ENCODE data around the gene BCAN. TPM values are rescaled to one million over a fixed set of nuclear protein-coding genes. Genes with fewer than 3 reads are reported as not detected.
"Not testable (repeated sequence)": the region's sequence is repeated elsewhere in the genome, so short reads cannot be mapped to it uniquely, and the experiment has no call there.

The BCAN gene
- total RNA-seq, 1 donor from 2014 or later: not detected

DNA sequence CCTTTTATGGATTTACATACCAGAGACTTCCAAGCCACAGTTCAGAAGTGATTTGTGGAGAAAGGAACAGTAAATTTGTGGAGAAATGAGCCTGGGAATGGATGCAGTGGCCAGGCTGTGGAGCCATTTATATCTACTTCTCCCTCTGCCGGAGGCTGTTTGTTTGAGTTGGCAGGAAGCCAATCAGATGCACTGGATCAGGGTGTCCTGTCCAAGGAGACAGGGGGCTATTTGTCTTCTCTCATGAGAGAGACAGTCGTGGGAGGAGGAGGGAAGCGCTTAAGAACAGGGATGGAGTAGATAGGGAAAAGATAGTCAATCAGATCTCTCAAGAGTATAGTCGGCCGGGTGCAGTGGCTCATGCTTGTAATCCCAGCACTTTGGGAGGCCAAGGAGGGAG, 25.5 kb upstream of the BCAN start:
- intact Hi-C loops (cut with micrococcal nuclease): no loop called here

DNA sequence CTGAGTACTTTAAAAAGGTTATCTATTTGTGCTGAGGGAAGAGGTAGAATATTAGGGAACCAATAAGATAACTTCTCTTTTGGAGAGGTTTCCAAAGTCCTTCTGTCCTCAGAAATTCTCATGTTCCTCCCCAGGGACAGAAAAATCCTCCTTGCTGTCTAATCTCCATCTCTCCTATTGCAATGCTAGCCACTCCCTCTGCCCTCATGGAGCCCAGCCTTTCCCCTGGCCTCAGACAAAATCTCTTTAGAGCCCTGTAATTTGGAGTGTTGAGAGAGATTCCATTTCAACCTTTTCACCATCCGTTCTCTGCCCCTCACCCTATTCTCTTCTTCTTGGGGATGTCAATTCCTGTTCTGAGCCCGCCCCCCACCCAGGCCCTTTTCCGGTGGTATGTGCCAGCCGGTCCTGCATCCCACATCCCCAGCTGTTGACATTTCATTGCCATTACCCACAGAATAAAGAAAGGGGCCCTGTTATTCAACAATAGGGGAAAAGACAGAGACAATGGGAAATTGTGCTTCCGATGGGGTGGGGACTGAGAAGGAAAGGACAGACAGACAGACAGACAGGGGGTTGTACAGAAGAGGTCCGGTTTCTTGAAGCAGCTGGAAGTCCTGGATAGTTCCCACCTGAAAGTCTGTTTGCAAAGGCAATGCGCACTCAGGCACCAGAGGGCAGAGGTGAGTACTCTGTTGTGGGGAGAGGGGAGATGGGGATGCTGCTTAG, 22.9 kb upstream of the BCAN start, which contains the start of gene HAPLN2:
Gene HAPLN2, plus strand, starts transcription at position 563 of the 729 bp plus-strand sequence. CDS start 4,076 bp downstream, outside the sequence.
- intact Hi-C loops (cut with micrococcal nuclease): no loop called here

GRCh38 chr1:156619582-156619955, 22.3 kb upstream of the BCAN start:
- intact Hi-C loops (cut with micrococcal nuclease): no loop called here

- intact Hi-C loops (cut with micrococcal nuclease): no loop called here
Observed at GRCh38 chr1:156622581-156623297, 19.2 kb upstream of the BCAN start.

- intact Hi-C loops (cut with micrococcal nuclease): no loop called here
Observed at GRCh38 chr1:156623946-156624813, 17.7 kb upstream of the BCAN start.

- intact Hi-C loops (cut with micrococcal nuclease): loop anchor here (1.0 kb wide), 1 partner anchor 53 kb away; no protein-coding TSS in a partner anchor
Observed at GRCh38 chr1:156624814-156625435, 17.0 kb upstream of the BCAN start.

- intact Hi-C loops (cut with micrococcal nuclease): loop anchor here (1.0 to 2.0 kb wide), 2 partner anchors 17 to 53 kb away; partner anchors contain the start of gene BCAN
Observed at GRCh38 chr1:156625436-156626078, 16.4 kb upstream of the BCAN start.

GRCh38 chr1:156626079-156626438, 15.9 kb upstream of the BCAN start:
- intact Hi-C loops (cut with micrococcal nuclease): loop anchor here (2.0 kb wide), 1 partner anchor 17 kb away; the partner anchor contains the start of gene BCAN

- intact Hi-C loops (cut with micrococcal nuclease): loop anchor here (1.0 to 2.0 kb wide), 2 partner anchors 15 to 30 kb away; partner anchors contain the start of gene BCAN
Observed at GRCh38 chr1:156627313-156627880, 14.5 kb upstream of the BCAN start.

DNA sequence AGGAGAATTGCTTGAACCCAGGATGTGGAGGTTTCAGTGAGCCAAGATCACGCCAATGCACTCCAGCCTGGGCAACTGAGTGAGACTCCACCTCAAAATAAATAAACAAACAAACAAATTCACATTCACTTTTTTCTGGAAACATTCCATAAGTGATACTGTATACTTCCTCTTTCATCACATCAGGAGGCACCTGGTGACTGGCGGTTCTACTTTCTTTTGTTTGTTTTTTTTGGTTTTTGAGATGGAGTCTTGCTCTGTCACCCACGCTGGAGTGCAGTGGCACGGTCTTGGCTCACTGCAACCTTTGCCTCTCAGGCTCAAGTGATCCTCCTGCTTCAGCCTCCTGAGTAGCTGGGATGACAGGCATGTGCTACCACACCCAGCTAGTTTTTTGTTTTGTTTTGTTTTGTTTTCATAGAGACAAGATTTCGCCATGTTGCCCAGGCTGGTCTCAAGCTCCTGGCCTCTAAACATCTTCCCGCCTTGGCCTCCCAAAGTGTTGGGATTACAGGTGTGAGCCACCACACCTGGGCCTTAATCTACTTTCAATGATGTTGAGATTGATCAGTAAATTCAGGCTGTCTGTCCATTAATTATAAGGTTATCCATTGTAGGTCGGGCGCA, 12.0 kb upstream of the BCAN start:
- intact Hi-C loops (cut with micrococcal nuclease): no loop called here

DNA sequence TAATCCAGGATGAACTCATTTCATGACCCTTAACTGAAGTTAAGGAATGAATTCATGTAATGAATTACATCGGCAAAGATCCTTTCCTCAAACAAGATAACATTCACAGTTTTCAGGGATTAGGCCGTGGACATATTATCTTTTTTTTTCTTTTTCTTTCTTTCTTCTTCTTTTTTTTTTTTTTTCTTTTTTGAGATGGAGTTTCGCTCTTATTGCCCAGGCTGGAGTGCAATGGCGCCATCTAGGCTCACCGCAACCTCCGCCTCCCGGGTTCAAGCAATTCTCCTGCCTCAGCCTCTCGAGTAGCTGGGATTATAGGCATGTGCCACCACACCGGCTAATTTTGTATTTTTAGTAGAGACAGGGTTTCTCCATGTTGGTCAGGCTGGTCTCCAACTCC, 10.8 kb upstream of the BCAN start:
- intact Hi-C loops (cut with micrococcal nuclease): not testable (repeated sequence)

DNA sequence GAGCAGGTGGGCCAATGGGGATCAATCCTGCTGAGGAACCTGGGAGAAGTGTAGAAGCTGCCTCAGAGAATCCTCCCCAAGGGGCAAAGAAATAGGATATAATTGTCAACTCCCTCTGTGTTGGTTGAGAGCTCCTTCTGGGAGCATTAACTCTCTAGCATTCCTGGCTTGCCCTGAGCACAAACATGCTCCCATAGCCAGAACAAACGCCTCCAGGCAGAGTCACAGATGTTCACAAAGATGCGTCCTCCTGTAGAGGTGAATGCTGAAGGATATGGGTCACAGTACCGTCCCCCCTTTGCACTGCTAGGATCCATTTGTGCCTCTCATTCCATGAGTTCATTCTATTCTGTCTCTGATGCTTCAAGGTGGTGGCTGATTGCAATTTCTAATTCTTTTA, 9.6 kb upstream of the BCAN start:
- intact Hi-C loops (cut with micrococcal nuclease): no loop called here

DNA sequence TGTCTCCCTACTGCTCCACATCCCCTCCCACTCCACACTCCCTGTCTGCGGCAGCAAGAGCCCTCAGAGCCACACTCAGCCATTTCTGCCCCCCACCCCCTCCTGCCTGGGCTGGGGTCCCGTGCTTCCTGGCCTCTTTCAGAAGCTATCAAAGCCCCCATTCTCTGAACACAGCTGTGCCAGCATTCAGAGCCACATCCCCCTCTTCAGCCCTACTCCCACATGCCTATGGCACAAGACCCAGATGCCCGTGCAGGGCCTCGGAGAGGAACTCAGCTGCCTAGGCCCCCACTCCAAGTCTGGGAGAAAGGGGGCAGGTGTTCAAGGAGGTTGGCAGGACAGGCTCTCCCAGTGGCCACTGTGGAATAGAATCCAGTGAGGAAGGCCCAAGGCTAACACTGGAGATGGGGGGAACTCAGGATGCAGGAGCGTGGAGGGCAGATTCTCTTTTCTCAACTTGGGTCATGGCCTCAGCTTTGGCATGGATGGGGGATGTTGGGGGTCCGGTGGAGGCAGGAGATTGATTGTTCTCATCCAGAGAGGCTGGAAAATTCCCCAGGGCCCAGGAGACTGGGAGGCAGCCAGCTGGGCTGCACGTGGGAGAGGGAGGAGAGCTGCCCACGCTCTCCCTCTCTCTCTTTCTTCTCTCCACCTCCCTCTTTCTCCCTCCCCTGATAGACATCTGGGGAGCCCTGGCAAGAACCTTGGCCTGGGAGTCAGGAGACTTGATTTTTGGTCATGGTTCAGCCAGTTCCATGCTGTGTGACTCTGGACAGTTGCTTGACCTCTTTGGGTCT, 3.5 kb upstream of the BCAN start:
- intact Hi-C loops (cut with micrococcal nuclease): no loop called here

DNA sequence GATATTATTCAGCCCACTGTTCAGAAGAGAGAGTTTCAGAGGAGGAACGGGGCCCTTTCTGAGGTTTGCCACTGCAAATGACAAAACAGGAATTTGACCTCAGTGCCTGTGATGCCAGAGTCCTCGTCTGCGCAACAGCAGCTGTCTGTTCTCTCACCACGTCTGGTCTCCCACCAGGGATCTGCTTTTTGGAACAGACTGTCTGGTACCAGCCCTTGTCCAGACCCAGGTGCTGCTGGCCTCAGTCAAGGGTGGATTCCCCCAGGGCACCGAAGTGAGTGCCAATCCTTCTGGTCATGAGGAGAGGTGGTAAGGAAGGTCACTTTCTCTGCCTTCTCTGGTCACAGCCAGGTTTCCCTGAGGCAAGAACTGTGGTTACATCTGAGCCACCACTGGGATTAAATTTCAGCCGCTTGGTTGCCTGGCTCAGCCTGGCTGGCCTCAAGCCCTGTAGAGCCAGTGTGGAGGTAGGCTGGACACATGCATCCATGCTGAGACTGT, 2.3 kb upstream of the BCAN start:
- intact Hi-C loops (cut with micrococcal nuclease): loop anchor here (5.0 kb wide), 1 partner anchor 47 kb away; the partner anchor contains the start of gene NAXE

DNA sequence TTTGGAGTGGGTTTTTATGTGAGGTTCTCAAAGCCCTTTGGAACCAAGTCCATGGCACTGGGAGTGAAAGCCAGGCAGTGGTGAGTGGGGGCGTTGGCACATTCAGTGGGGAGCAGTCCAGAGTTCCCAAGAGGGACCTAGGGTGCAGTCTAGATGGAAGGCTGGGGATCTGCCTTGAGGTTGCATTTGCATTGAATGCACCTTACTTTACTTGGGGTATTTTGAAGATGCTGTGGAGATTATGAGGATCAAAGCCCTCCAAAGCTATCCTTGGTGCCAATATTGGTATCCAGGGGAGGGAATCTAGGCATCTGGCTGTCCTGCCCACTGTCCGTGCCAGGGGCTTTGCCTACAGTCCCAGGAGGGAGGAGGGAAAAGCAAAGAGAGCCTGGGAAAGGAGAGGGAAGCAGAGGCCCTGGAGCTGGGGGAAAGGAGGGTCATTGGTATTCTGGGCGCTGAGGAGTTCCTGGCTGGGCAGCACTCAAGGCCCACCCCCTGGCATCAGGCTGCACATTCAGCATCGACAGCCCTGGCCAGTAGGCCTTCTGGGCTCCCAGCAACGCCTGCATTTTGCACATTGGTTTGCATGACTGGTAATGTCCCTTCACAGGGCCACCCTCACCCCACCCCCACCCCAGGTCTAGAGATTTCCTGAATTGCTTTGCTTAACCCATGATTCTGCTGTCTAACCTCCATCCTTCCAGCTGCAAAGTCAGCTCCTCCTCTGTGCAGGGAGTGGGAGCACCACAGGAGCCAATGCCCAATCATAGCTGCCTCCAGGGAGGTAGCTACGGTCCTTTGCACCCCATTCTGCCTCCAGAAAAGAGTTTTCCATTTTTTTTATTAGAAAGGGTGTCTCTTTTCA, 843 bp upstream of the BCAN start:
- intact Hi-C loops (cut with micrococcal nuclease): loop anchor here (5.0 kb wide), 1 partner anchor 49 kb away; the partner anchor contains the start of gene NAXE

DNA sequence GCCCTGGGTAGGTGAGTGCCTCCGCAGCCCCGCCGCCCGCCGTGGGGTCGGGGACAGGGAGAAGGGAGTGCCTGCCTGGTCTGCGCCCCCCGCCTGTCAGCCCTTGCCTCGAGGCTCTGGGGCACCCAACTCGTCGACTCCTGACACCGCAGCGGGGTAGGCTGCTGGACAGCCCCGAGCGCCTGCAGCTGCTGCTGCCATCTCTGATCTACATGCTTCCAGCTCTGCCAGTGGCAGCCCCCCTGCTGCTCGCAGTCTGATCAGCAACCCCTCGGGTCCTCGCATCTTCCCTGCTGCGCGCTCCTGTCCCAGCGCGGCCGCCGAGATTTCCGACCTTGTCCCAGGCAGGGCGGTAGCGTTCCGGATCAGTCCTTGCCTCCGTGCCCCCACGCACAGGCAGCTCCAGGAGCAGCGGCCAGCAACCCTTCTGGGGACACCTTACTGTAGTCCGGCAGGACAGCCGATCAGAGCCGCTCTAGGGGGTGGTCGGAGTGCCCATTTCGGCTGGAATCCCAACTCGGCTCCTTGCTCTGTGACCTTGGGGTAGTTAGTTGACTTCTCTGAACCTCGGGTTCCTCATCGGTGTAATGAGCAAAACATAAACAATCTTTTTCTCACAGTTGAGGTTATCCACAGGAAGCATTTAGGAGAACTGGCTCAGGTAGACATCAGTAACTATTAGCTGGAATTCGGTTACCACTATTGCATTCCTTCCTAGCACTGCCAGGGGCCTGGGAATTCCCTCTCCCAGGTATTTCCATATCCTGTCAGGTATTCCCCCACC, 540 bp downstream of the BCAN start:
- intact Hi-C loops (cut with micrococcal nuclease): loop anchor here (2.0 to 5.0 kb wide), 2 partner anchors 16 to 50 kb away; partner anchors contain the start of gene NAXE

All from T-helper 2 cell treated with Interferon-gamma antibody and Interleukin-4, amounts not matched to agents 100 ng/mL and 5 ng/mL, for 36 hours (primary cell).